Fibroblast of mammary gland (primary cell): ENCODE data around the gene SURF4.
"Not testable (repeated sequence)": the region's sequence is repeated elsewhere in the genome, so short reads cannot be mapped to it uniquely, and the experiment has no call there.

ENCODE experiments used
- DNase-seq: peaks from one replicate; pipeline ENCODE4 v3.0.0-alpha.2; 2010; ENCODE audit warnings: low read depth
- H3K4me3 ChIP-seq: 2 replicates; pipeline ENCODE4 v1.5.1; 2011; ENCODE audit warnings: low read depth, mild to moderate bottlenecking, low read length, moderate library complexity; ENCODE audit not compliant: control insufficient read depth
- TF ChIP-seq, protein P1 (sequence below): conservative IDR thresholded peaks from 2 replicates; pipeline ENCODE4 v1.5.1; 2011; ENCODE audit warnings: low read depth, low read length, inconsistent platforms; ENCODE audit not compliant: control insufficient read depth, insufficient read depth

Gene SURF4

GRCh38 chr9:133331221-133331620, 44.6 kb downstream of the SURF4 start:
- DNase-seq, result no peak
- H3K4me3 ChIP-seq, result no peak overlapping the region
- TF ChIP-seq, protein P1, sequence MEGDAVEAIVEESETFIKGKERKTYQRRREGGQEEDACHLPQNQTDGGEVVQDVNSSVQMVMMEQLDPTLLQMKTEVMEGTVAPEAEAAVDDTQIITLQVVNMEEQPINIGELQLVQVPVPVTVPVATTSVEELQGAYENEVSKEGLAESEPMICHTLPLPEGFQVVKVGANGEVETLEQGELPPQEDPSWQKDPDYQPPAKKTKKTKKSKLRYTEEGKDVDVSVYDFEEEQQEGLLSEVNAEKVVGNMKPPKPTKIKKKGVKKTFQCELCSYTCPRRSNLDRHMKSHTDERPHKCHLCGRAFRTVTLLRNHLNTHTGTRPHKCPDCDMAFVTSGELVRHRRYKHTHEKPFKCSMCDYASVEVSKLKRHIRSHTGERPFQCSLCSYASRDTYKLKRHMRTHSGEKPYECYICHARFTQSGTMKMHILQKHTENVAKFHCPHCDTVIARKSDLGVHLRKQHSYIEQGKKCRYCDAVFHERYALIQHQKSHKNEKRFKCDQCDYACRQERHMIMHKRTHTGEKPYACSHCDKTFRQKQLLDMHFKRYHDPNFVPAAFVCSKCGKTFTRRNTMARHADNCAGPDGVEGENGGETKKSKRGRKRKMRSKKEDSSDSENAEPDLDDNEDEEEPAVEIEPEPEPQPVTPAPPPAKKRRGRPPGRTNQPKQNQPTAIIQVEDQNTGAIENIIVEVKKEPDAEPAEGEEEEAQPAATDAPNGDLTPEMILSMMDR, result no peak

GRCh38 chr9:133329306-133330156, 46.3 kb downstream of the SURF4 start:
- not testable (repeated sequence) for DNase-seq, H3K4me3 ChIP-seq
- TF ChIP-seq, protein P1, result peak; percentile 45

DNA sequence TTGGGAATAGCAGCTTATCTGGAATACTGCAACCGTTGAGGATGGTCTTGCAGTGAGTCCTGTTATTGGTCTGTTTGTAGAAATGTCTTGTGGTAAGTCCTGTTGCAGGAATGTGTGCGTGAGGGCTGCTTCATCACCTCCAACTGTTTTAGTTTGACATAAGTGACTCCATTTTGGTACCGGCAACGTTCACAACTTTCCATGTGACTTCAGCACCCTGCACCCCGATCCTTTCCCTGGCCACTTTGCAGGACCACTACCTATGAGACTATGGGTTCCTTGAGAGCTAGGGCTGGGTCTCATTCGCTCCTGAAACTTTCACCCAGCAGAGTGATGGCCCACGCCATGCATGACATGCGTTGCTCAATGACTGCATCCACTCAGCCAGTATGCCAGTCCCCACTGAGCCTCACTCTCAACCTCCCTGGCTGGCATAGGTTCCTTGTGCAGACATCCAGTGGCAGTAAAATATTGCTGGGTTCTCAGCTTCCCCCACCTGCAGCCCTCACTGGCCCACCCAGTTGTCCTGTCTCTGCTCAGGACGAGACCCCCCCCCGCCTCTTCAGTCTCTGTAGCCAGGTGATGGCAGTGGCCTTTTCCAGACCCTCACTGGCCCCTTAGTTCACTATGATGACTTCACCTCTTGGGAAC, 47.9 kb downstream of the SURF4 start:
- TF ChIP-seq, protein P1, result no peak
- no peak overlapping the region for H3K4me3 ChIP-seq
- DNase-seq, result no peak

- DNase-seq, H3K4me3 ChIP-seq: not testable (repeated sequence)
Measured at GRCh38 chr9:133327021-133327420, 48.8 kb downstream of the SURF4 start.

DNA sequence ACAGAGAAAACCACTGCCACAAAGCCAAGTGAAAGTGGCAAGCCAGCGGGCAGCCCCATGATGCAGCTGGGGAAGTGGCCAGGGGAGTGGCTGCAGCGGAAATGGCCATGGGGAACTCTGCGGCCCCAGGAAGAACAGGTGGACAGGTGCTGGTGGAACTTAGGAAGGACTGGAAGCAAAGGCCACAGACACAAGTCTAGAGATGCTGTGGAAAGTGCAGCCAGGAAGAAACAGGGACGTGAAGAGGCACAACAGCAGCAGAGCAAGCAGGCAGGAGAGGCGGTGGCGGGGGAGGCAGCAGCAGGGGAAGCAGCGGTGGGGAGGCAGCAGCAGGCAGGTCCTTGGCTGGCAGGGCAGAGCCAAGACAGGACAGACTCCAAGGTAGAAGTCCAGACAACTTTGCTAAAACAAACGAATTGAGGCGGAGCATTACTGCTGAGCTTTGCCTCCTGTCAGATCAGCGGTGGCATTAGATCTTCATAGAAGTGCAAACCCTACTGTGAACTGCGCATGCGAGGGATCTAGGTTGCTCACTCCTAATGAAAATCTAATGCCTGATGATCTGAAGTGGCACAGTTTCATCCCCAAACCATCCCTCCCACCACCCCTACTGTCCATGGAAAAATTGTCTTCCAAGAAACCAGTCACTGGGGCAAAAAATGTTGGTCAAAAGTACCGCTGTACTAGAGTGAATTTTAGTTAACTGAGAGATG, 51.7 kb downstream of the SURF4 start:
- TF ChIP-seq, protein P1, result no peak
- H3K4me3 ChIP-seq, result no peak overlapping the region
- DNase-seq, result no peak

- no peak for DNase-seq
- TF ChIP-seq, protein P1, result no peak
- no peak overlapping the region for H3K4me3 ChIP-seq
Measured at GRCh38 chr9:133323211-133323610, 52.6 kb downstream of the SURF4 start.

DNA sequence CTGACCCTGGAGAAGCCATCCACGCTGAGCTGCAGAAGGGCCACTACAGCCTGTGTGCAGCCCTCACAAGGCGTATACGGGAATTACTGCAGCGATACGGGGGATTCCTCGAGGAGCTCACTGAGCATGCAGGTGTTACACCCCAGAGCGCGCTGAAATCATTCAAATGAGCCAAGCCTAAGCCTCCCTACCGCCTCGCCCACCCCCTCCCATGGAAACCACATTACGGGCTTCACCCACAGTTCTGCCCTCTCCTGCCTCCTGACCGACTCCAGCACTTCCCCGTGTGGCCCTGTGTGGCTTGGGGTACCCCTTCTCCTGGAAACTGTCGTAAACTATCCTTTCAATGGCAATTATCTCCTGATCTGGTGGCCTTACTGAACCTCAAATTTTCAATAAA, 53.2 kb downstream of the SURF4 start:
- no peak for DNase-seq
- TF ChIP-seq, protein P1, result no peak
- no peak overlapping the region for H3K4me3 ChIP-seq
